RPMI8226 (cell line): ENCODE data around the gene PLCD1.
"Not testable (repeated sequence)": the region's sequence is repeated elsewhere in the genome, so short reads cannot be mapped to it uniquely, and the experiment has no call there.

Source experiments
- DNase-seq: peaks from one replicate; pipeline ENCODE4 v3.0.0-alpha.2; 2015

The PLCD1 gene

GRCh38 chr3:38036286-38036685 lies 6.8 kb upstream of the PLCD1 start:
- no peak for DNase-seq

GRCh38 chr3:38034335-38034734 lies 4.9 kb upstream of the PLCD1 start:
- not testable (repeated sequence) for DNase-seq

- DNase-seq = not testable (repeated sequence)
These were observed 4.1 kb upstream of the PLCD1 start for GRCh38 chr3:38033586-38033985.

- DNase-seq = no peak
These were observed 3.0 kb upstream of the PLCD1 start for GRCh38 chr3:38032328-38032865.

- DNase-seq = peak; percentile 80
These were observed 1.9 kb upstream of the PLCD1 start for GRCh38 chr3:38031022-38031994.

GRCh38 chr3:38030126-38031021 lies 932 bp upstream of the PLCD1 start:
- no peak for DNase-seq

- DNase-seq = no peak
These were observed 651 bp downstream of the PLCD1 start for GRCh38 chr3:38028621-38029361.

GRCh38 chr3:38027466-38028465 lies 1.7 kb downstream of the PLCD1 start:
- DNase-seq = no peak

GRCh38 chr3:38026856-38027255 lies 2.6 kb downstream of the PLCD1 start:
- DNase-seq = no peak

- no peak for DNase-seq
These were observed 6.3 kb downstream of the PLCD1 start for GRCh38 chr3:38022896-38023709.

GRCh38 chr3:38022301-38022700 lies 7.1 kb downstream of the PLCD1 start:
- no peak for DNase-seq

- no peak for DNase-seq
These were observed 8.2 kb downstream of the PLCD1 start for GRCh38 chr3:38021196-38021595.

GRCh38 chr3:38020342-38020726 lies 9.1 kb downstream of the PLCD1 start:
- no peak for DNase-seq

- no peak for DNase-seq
These were observed 9.6 kb downstream of the PLCD1 start for GRCh38 chr3:38019658-38020341.

- no peak for DNase-seq
These were observed 10.9 kb downstream of the PLCD1 start for GRCh38 chr3:38018296-38019266.

GRCh38 chr3:38017445-38018295 lies 11.8 kb downstream of the PLCD1 start:
- no peak for DNase-seq

- DNase-seq = no peak
These were observed 12.5 kb downstream of the PLCD1 start for GRCh38 chr3:38016847-38017444.
